AG08396 (cell line): ENCODE data around the gene HK2.

Experiments
- DNase-seq: peaks from one replicate; pipeline ENCODE4 v3.0.0; 2012; ENCODE audit warnings: low spot score, mixed read lengths

HK2 gene

GRCh38 chr2:74857215-74857614, 23.3 kb downstream of the HK2 start:
- DNase-seq, result no peak

GRCh38 chr2:74857725-74858124, 23.8 kb downstream of the HK2 start:
- no peak for DNase-seq

GRCh38 chr2:74858281-74858680, 24.4 kb downstream of the HK2 start:
- no peak for DNase-seq

- DNase-seq, result no peak
Measured at GRCh38 chr2:74860079-74860478, 26.2 kb downstream of the HK2 start.

GRCh38 chr2:74860521-74860920, 26.6 kb downstream of the HK2 start:
- DNase-seq, result no peak

GRCh38 chr2:74861531-74861930, 27.6 kb downstream of the HK2 start:
- DNase-seq, result no peak

- no peak for DNase-seq
Measured at GRCh38 chr2:74862020-74862964, 28.4 kb downstream of the HK2 start.

GRCh38 chr2:74863802-74864248, 29.9 kb downstream of the HK2 start:
- no peak for DNase-seq

GRCh38 chr2:74864728-74865722, 31.1 kb downstream of the HK2 start:
- peak; percentile 46 for DNase-seq

- DNase-seq, result no peak
Measured at GRCh38 chr2:74865770-74866674, 32.1 kb downstream of the HK2 start.

- DNase-seq, result peak; percentile 83
Measured at GRCh38 chr2:74867841-74868658, 34.1 kb downstream of the HK2 start.

- no peak for DNase-seq
Measured at GRCh38 chr2:74869517-74869916, 35.6 kb downstream of the HK2 start.

- no peak for DNase-seq
Measured at GRCh38 chr2:74870951-74871350, 37.0 kb downstream of the HK2 start.

GRCh38 chr2:74871414-74871813, 37.5 kb downstream of the HK2 start:
- DNase-seq, result no peak

GRCh38 chr2:74872389-74872836, 38.5 kb downstream of the HK2 start:
- DNase-seq, result no peak

- no peak for DNase-seq
Measured at GRCh38 chr2:74873012-74873665, 39.2 kb downstream of the HK2 start.

- DNase-seq, result no peak
Measured at GRCh38 chr2:74873678-74874640, 40.0 kb downstream of the HK2 start.

GRCh38 chr2:74876081-74876886, 42.4 kb downstream of the HK2 start:
- peak; percentile 77 for DNase-seq
